NCI-H2029 treated with DMSO at 0.1 percent for 48 hours (cell line): Measurements from ENCODE around the gene ZNF487.
"Not testable (repeated sequence)": the region's sequence is repeated elsewhere in the genome, so short reads cannot be mapped to it uniquely, and the experiment has no call there.

Source experiments
- DNase-seq: peaks from one replicate; lab custom pipeline; 2025; lab: John Stamatoyannopoulos, UW

The ZNF487 gene

DNA sequence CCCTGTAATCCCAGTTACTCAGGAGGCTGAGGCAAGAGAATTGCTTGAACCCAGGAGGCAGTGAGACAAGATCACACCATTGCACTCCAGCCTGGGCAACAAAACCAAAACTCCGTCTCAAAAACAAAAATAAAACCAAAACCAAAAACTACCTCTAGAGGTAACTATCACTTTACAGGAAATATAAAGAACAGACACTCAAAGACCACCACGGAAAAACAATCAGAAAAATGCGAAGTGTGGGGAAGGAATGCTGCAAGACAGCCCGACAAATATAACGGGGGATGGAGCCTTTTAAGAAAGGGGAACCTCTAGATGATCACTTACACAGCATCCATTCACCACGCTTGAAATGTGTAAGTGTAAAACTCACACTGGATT is 32.2 kb upstream of the ZNF487 start:
- DNase-seq, result no peak

DNA sequence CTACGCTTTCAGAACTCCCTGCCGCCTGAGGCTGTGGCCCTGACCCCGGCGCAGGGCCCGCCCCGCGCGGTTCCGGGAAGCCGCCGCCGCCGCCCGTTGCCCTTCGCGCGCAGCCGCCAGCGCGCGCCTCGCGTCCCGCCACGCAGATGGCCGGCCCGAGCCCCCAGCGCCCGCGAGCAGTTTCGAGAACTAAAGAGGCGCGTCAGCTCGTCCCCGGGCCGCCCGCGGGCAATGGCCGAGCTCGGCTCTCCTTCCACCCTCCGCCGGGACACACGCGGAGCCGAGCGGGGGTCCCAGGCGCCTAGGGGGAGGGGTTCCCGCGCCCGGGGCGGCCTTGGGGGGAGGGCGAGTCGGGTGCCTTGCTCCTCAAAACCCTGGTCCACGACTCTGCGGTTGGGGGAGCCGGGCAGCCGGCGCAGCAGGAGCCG is 29.7 kb upstream of the ZNF487 start:
- no peak for DNase-seq

DNA sequence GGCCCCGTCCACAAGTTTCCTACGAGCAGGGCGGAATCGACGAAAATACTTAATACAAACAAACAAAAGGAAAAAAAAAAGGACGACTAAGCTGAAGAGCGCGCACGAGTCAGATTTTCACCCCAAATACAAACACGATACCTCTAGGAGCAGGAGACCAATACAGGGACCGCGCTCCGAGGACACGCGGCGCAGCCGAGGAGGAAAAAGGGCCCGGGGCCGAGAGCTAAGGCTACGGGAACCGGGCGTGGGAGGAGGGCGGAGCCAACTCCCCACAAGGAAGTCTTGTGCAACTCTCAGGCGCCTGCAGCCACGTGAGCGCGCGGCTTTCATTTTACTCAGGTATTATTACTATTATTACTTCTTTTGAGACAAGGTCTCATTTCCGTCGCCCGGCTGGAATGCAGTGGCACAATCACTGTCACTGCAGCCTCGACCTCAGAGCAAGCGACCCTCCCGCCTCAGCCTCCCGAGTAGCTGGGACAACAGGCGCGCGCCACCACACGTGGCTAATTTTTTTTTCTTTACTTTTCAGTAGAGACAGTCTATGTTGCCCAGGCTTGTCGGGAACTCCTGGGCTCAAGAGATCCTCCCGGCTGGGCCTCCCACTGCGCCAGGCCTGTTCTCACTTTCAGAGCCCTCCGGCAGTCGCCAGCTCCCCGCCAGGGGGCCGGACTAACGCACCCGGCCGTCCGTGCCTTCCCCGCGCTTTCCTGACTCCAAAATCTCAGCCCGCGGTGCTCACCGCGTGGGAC is 29.2 kb upstream of the ZNF487 start:
- DNase-seq, result no peak

DNA sequence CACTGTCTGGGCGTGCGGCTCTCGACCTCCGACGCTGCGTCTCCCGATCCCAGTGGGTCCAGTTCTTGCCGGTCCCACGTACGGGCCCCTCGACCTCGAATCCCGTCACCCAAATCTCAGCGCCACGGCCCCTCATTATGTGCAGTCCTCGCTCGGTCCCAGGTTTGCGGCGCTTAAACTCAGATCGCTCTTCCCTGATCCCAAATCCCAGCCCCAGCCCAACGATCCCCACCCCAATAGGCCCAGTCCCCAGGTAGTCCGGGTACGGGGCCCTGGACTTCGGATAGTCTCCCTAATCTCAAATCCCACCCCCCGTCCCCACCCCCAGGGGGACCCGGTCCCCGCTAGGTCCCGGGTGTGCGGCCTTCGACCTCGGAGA is 28.6 kb upstream of the ZNF487 start:
- DNase-seq, result no peak

DNA sequence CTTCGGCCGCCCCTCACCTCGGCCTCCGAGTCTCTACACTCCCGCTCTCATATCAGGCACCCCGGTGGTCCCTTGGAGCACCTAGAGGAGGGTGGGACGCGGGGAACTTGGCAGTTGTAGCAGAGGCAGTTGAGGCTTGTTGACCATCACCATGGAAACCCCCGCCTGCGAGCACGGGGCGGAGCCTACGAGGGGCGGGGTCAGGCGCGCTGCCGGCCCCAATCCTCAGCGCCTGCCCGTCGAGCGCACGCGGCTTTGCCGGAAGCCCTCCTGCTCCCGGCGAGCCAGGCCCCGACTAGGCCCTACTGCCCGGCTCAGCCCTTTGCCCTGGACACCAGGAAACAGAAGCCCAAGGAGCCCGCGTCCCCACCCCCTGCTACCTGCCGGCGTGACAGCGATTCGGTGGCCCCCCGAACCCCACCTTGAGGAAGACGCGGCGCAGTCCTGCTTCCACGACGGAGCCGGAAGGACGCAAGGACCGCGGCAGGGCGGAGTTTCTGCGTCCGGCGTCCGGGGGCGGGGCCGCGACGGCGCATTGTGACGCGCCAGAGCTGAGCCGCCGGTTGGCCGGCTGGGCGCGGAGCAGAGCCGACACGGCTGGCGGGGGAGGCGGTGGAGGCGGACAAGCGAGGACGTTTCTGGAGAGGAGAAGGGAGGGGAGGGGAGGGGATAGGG is 28.1 kb upstream of the ZNF487 start, which contains the start of gene HNRNPF:
Gene HNRNPF, minus strand, starts transcription at position 477 of the 675 bp plus-strand sequence. CDS start 21,302 bp downstream, outside the sequence.
- DNase-seq, result peak; percentile 56

DNA sequence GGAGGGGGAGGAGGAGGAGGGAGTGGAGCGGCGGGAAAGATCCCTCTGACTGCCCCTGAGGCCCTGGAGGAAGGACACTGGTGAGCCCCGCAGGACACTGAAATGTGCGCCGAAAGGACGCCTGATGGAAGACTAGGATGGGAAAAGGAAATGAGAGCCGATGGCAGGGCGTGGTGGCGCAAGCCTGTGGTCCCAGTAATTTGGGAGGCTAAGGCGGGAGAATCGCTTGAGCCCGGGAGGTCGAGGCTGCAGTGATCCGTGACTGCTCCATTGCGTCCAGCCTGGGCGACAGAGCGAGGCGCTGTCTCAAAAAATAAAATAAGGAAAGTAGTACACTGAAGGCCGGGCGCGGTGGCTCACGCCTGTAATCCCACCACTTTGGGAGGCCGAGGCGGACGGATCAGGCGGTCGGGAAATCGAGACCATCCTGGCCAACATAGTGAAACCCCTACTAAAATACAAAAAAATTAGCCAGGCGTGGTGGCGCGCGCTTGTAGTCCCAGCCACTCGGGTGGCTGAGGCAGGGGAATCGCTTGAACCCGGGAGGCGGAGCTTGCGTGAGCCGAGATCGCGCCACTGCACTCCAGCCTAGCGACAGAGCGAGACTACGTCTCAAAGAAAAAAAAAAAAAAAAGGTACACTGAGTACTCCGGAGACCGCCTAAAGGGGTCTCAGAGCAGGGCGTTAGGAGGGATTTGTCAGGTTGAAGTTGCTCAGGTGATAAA is 27.4 kb upstream of the ZNF487 start:
- no peak for DNase-seq

DNA sequence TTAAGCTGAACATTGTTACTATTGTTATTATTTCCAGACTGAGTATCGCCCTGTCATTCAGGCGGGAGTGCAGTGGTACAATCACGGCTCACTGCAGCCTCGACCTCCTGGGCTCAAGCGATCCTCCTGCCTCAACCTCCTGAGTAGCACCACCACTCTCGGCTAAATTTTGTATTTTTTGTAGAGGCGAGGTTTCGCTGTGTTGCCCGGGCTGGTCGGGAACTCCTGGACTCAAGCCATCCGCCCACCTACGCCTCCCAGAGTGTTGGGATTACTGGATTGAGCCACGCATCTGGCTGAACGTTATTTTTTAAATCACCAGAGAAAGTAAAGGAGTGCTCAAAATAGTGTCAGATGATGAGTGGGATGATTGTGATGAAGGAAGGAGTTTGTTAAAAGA is 26.6 kb upstream of the ZNF487 start:
- no peak for DNase-seq

DNA sequence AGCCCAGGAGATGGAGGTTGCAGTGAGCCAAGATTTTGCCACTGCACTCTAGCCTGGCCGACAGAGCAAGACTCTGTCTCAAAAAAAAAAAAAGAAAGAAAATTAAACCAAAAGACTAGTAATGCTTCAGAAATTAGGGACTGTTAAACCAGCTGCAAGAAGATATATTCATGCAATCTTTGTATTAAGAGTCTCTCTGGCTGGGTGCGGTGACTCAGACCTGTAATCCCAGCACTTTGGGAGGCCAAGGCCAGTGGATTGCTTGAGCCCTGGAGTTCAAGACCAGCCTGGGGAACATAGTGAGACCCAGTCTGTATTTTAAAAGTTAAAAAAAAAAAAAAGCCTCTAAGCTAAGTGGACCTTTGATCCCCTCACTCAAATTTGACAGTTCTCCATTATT is 25.4 kb upstream of the ZNF487 start:
- no peak for DNase-seq

DNA sequence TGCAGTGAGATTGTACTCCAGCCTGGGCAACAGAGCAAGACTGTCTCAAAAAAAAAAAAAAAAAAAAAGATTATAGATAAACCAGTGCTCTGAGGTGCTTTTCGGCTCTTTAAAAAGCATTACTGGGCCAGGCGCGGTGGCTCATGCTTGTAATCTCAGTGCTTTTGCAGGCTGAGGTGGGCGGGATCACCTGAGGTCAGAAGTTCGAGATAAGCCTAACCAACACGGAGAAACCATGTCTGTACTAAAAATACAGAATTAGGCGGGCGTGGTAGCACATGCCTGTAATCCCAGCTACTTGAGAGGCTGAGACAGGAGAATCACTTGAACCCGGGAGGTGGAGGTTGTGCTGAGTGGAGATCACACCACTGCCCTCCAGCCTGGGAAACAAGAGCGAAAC is 21.4 kb upstream of the ZNF487 start:
- DNase-seq, result no peak

DNA sequence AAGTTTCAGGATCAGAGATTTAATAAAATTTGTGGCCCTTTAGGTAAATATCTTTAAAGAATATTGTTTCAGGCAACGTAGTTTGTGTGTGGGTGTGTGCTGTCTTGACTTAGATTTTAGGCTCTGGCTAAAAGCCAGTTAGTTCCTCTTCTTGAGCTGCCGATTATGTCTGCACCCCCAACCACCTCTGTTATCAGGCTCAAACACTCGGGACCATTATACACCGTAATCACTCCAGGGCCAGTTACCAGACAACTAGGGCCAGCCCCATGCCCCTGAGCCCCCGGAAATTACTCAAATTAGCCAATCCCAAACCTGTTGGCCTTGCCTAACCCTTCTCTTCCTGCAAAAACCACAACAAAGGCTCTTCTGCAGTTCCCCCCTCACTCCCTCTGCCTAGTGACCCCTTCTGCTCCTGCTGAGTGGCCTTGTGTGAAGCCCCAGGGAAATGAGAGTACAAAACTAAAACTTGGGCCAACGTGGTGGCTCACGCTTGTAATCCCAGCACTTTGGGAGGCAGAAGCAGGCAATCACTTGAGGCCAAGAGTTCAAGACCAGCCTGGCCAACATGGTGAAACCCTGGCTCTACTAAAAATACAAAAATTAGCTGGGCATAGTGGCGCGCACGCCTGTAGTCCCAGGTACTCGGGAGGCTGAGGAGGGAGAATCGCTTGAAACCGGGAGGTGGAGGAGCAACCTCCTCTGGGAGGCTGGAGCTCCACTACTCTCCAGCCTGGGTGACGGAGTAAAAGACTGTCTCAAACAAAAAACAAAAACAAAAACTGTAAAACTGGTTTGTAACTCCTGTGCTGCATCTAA is 18.8 kb upstream of the ZNF487 start:
- no peak for DNase-seq

DNA sequence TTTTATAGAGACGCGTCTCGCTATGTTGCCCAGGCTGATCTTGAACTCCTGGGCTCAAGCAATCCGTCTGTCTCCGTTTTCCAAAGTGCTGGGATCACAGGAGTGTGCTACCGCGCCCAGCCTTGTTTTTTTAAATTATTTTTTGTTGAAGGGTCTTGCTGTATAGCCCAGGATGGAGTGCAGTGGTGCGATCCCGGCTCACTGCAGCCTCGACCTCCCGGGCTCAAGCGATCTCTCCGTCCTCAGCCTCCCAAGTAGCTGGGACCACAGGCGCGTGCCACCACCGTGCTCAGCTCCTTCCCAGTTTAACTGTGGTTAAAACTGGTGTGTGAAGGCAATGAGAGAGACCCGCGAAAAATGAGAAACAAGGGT is 16.9 kb upstream of the ZNF487 start:
- DNase-seq, result no peak

DNA sequence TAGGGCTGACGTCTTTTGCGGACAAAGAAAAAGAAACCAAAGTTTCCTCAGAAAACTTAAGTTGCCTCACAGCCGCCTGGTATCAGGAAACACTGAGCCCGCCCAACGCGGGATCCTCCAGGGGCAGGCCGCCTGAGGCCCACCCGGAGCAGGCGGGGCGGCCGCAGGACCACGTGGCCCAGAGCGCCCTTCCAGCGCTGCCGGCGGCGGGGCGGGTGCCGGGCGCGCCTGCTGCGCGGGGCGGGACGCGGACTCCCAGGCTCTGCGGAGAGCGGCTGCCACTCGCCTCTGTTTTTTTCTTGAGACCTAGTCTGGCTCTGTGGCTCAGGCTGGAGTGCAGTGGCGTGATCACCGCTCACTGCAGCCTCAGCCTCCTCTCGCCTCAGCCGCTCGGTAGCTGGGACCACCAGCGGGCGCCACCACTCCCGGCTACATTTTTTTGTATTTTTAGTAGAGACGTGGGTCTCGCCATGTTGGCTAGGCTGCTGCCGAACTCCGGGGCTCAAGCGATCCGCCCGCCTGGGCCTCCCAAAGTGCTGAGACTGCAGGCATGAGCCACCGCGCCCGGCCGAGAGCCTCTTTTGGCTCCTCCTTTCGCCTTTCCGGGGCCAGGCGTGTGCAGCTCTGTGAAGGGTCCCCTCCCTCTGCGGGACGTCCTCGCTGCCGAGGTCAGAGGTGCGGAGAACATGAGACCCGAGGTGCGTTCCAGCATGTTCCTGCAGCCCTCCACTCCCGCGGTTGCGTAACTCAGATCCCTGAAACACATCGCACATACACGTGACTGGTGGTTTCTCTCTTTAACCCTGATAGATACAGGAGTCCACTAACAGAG is 16.3 kb upstream of the ZNF487 start:
- no peak for DNase-seq

DNA sequence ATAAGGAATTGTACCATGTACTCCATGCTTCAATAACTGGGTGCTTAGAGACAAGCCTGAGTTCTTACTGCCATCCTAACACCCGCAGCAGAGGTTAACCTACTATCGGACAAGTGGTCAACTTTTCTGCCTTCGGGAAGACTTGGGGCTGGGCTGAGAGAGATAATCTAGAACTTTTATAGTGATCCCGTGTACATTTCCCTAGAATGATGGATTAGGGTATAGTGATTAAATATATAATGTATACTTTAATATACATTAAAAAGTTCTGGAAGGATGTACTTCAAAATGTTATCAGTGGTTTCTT is 15.8 kb upstream of the ZNF487 start:
- DNase-seq, result no peak

DNA sequence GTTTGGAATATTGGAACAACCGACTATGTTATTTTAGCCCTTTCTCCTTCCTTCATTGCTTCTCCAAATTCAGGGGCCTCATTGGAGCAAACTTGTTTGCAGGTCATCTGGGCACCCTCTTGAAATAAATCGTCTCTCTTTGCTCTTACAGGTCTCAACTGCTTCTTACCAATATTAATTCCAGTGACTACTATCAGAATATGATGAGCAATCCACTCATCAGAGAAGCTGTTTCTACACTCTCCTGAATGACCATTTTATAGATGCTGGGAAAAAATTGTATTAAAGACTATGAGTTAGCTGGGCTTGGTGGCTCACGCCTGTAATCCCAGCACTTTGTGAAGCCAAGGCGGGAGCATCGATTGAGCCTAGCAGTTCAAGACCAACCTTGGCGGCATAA is 15.4 kb upstream of the ZNF487 start:
- DNase-seq, result no peak

DNA sequence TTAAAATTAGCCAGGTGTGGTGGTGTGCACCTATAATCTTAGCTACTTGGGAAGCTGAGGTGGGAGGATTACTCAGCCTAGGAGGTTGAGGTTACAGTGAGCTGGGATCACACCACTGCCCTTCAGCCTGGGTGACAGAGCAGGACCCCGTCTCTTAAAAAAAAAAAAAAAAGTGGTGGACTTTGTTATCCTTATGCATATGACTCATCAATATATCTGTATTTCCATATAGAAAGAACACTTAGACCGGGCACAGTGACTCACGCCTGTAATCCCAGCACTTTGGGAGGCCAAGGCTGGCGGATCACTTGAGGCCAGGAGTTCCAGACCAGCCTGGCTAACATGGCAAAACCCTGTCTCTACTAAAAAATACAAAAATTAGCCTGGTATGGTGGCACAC is 15.0 kb upstream of the ZNF487 start:
- DNase-seq, result not testable (repeated sequence)

DNA sequence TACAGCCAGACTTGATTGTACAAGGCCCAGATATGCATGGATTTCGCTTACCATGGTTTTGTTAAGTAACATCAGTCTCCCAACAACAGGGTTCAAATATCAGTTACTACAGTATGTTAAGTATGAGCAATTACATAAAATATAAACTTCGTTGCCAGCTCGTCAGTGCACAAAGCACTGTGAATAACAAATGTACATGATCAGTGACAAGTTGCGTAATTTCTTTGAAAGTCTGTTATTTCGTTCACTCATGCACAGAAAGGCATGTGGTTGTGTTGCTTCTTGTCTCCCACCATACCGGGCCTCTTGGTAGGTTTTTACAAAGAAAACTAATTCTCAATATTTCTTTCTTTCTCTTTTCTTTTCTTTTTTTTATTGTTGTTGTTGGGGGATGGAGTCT is 12.5 kb upstream of the ZNF487 start:
- no peak for DNase-seq

DNA sequence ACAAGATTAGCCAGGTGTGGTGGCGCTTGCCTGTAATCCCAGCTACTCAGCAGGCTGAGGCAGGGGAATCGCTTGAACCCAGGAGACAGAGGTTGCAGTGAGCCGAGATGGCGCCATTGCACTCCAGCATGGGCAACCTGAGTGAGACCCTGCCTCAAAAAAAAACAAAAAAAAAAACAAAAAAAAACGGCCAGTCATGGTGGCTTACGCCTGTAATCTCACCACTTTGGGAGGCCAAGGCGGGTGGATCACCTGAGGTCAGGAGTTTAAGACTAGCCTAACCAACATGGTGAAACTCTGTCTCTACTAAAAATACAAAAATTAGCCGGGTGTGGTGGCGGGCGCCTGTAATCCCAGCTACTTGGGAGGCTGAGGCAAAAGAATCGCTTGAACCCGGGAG is 10.4 kb upstream of the ZNF487 start:
- DNase-seq, result not testable (repeated sequence)

DNA sequence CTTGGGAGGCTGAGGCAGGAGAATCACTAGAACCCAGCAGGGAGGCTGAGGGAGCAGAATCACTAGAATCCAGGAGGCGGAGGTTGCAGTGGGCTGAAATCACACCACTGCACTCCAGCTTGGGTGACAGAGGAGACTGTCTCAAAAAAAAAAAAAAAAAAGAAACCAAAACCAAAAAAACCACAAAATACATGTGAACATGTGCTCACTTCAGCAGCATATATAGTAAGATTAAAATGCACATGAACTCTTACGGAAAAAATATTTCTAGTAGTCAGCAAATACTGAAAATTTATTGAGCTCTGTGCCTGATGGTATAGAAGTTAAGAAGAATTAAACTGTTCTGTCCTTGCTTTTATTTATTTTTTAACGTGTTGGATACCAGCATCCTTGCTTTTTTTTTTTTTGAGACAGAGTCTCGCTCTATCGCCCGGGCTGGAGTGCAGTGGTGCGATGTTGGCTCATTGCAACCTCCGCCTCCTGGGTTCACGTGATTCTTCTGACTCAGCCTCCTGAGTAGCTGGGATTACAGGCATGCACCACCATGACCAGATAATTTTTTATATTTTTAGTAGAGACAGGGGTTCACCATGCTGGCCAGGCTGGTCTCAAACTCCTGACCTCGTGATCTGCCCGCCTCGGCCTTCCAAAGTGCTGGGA is 9.6 kb upstream of the ZNF487 start:
- no peak for DNase-seq

DNA sequence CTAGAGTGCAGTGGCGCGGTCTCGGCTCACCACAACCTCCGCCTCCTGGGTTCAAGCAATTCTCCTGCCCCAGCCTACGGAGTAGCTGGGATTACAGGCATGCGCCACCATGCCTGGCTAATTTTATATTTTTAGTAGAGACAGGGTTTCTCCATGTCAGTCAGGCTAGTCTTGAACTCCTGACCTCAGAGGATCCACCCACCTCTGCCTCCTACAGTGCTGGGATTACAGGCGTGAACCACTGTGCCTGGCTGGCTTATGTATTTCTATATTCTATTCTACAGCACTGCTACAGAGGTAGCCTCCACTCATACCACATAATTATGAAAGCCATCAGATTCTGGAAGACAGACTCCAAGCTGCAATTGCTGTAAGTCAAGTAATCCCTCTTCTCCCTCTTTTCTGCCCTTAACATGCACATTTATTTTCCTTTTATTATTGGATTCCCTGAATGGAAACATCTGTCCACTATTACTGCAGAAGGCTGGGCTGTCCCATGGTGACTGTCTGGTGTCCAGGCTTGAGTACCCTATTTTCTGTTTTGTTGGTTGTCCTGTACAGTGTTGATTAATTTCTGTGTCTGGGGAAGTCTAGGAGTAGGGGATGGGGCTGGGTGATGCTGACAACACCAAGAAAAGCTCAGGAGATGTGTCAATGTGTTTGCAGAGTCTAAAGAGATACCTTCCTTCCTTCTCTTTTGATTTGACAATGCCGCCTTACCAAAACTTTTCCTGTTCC is 5.8 kb upstream of the ZNF487 start:
- no peak for DNase-seq

DNA sequence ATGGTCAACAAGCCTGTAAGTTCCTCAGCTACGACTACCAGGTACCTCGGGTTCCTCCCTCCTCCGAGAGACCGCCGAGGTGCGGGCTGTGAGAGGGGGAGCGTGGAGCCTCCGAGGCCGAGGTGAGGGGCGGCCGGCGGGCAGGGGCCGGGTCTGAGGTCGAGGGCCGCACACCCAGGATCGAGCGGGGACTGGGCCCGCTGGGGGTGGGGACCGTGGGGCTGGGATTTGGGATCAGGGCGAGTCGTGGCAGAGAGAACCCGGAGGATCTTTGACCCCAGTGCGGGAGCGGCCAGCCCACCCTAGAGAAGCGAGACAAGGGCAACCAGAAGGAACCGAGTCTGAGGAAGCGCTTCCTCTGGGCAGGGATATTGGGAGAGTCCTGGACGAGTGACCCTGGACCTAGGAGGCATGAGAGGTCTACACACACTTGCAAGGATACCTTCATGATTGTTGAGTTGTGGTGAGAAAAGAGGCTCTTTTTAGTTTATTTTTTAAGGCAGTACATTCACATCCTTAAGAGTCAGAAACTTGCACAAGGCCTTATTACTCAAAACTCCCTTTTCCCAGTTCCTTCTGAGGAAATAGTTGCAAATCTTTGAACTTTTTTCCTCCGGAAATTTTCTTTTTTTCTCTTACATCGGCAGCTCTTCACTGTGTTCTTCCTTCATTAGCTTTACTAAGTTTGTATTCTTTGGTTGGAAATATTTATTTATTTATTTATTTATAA is 395 bp downstream of the ZNF487 start:
- DNase-seq, result no peak
